Nephron (organoid): ENCODE measurements around the gene GAK.

ENCODE experiments used
- H3K27ac Mint-ChIP-seq, 3 experiments: 2 replicates each; pipeline ENCODE4 v1.8.0; 2020; ENCODE audit warnings: mixed read lengths in 3 of 3, mild to moderate bottlenecking in 2 of 3, moderate library complexity in 1 of 3
- H3K27me3 Mint-ChIP-seq: 2 replicates; pipeline ENCODE4 v1.8.0; 2021; ENCODE audit warnings: low read depth, mild to moderate bottlenecking, moderate library complexity, mixed read lengths
- H3K36me3 Mint-ChIP-seq: 2 replicates; pipeline ENCODE4 v1.8.0; 2020; ENCODE audit warnings: low read depth, mixed read lengths
- H3K4me1 Mint-ChIP-seq: 2 replicates; pipeline ENCODE4 v1.8.0; 2020; ENCODE audit warnings: mixed read lengths
- H3K4me3 Mint-ChIP-seq, 3 experiments: 2 replicates each; pipeline ENCODE4 v1.8.0; 2020; ENCODE audit warnings: mild to moderate bottlenecking in 3 of 3, mixed read lengths in 3 of 3, moderate library complexity in 2 of 3
- H3K9me3 Mint-ChIP-seq: 2 replicates; pipeline ENCODE4 v1.8.0; 2020; ENCODE audit warnings: mixed read lengths
- TF ChIP-seq, protein P1 (sequence below), 3 experiments: fragments of 200-600 bp; sonication (generic); IDR thresholded peaks; one replicate each; pipeline ENCODE4 v1.5.0; 2021; ENCODE audit warnings: antibody characterized with exemption in 3 of 3; ENCODE audit not compliant: unreplicated experiment in 3 of 3

Gene GAK

DNA sequence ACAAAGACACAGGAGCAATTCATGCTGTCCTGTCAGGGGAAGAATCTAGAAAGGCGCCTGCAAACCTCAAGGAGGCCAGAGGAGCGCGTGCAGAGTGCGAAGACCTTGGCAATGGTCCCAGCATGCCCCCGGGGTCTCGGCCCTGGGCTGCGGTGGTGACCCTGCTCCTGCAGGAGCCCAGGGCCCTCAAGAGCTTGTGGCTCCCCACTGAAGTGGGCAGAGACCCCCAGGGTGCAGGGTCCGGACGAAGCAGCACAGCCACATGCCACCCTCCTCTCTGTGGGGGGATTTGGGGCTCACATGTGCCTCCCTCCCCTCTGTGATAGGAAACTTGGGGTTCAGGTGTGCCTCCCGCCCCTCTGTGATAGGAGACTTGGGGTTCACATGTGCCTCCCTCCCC lies 39.3 kb downstream of the GAK start:
- H3K27me3 Mint-ChIP-seq = no peaks in the 10 kb centered on the region
- H3K27ac Mint-ChIP-seq = no peak overlapping the region
- H3K4me3 Mint-ChIP-seq = no peak overlapping the region
- H3K4me1 Mint-ChIP-seq = no peaks in the 10 kb centered on the region
- H3K36me3 Mint-ChIP-seq = peaks cover 14% of the 10 kb centered on the region
- no peaks in the 10 kb centered on the region for H3K9me3 Mint-ChIP-seq
- TF ChIP-seq, protein P1, sequence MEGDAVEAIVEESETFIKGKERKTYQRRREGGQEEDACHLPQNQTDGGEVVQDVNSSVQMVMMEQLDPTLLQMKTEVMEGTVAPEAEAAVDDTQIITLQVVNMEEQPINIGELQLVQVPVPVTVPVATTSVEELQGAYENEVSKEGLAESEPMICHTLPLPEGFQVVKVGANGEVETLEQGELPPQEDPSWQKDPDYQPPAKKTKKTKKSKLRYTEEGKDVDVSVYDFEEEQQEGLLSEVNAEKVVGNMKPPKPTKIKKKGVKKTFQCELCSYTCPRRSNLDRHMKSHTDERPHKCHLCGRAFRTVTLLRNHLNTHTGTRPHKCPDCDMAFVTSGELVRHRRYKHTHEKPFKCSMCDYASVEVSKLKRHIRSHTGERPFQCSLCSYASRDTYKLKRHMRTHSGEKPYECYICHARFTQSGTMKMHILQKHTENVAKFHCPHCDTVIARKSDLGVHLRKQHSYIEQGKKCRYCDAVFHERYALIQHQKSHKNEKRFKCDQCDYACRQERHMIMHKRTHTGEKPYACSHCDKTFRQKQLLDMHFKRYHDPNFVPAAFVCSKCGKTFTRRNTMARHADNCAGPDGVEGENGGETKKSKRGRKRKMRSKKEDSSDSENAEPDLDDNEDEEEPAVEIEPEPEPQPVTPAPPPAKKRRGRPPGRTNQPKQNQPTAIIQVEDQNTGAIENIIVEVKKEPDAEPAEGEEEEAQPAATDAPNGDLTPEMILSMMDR (IDR thresholded peaks at IDR 0.05; ENCODE audit: unreplicated experiment in 3 of 3) = no peak

DNA sequence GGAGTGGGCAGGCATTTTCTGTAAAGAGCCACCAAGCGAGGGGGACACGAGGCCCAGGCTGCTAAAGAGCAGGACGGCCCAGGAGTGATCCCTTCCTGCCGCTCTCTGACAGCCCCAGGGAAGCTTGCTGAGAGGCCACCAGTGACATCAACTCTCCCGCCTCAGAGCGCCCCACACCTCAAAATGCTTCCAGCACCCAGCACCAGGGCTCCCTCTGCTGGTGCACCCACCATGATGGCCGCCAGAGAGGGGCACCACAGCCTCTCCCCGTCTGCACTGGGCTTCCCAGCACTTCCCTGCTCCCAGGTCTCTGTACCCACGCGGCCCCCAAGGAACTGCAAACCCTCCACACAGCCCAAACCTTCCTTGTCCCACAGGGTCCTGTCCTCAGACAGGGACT lies 40.4 kb downstream of the GAK start:
- Mint-ChIP-seq H3K4me1 (no peaks in the 10 kb centered on the region), H3K27me3 (no peaks in the 10 kb centered on the region), H3K27ac (no peak overlapping the region), H3K4me3 (no peak overlapping the region), H3K9me3 (no peaks in the 10 kb centered on the region), H3K36me3 (peaks cover 14% of the 10 kb centered on the region)
- TF ChIP-seq, protein P1 (IDR thresholded peaks at IDR 0.05; ENCODE audit: unreplicated experiment in 3 of 3) = no peak

- Mint-ChIP-seq H3K27ac (no peak overlapping the region), H3K4me3 (no peak overlapping the region), H3K36me3 (peaks cover 15% of the 10 kb centered on the region), H3K9me3 (no peaks in the 10 kb centered on the region), H3K4me1 (no peaks in the 10 kb centered on the region), H3K27me3 (no peaks in the 10 kb centered on the region)
- TF ChIP-seq, protein P1 (IDR thresholded peaks at IDR 0.05; ENCODE audit: unreplicated experiment in 3 of 3) = no peak
Measured at GRCh38 chr4:890036-890695, 42.0 kb downstream of the GAK start.

DNA sequence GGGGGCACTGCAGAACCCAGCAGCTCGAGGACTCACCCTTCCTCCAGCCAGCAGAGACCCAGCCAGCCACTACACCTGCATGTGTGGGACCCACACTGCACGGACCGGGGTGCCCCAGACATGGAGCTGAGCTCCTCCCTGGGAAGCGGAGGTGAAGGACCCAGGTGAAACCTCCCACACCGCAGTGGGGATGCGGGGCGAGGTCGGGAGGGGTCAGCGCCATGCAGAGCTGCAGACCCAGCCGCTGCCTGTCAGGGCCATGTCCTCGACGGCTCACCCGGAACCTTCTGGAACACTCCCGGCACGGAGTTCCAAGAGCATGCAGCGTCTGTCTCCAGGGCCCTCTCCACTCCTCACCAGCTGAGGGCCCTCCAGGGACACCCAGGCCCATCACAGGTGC lies 42.6 kb downstream of the GAK start:
- peaks cover 15% of the 10 kb centered on the region for H3K36me3 Mint-ChIP-seq
- H3K9me3 Mint-ChIP-seq = no peaks in the 10 kb centered on the region
- H3K4me3 Mint-ChIP-seq = no peak overlapping the region
- H3K27ac Mint-ChIP-seq = no peak overlapping the region
- TF ChIP-seq, protein P1 (IDR thresholded peaks at IDR 0.05; ENCODE audit: unreplicated experiment in 3 of 3) = no peak
- H3K4me1 Mint-ChIP-seq = no peaks in the 10 kb centered on the region
- no peaks in the 10 kb centered on the region for H3K27me3 Mint-ChIP-seq

GRCh38 chr4:888029-888428 lies 44.1 kb downstream of the GAK start:
- Mint-ChIP-seq H3K4me1 (no peaks in the 10 kb centered on the region), H3K27me3 (no peaks in the 10 kb centered on the region), H3K36me3 (peaks cover 15% of the 10 kb centered on the region), H3K9me3 (no peaks in the 10 kb centered on the region), H3K27ac (no peak overlapping the region), H3K4me3 (no peak overlapping the region)
- TF ChIP-seq, protein P1 (IDR thresholded peaks at IDR 0.05; ENCODE audit: unreplicated experiment in 3 of 3) = no peak

DNA sequence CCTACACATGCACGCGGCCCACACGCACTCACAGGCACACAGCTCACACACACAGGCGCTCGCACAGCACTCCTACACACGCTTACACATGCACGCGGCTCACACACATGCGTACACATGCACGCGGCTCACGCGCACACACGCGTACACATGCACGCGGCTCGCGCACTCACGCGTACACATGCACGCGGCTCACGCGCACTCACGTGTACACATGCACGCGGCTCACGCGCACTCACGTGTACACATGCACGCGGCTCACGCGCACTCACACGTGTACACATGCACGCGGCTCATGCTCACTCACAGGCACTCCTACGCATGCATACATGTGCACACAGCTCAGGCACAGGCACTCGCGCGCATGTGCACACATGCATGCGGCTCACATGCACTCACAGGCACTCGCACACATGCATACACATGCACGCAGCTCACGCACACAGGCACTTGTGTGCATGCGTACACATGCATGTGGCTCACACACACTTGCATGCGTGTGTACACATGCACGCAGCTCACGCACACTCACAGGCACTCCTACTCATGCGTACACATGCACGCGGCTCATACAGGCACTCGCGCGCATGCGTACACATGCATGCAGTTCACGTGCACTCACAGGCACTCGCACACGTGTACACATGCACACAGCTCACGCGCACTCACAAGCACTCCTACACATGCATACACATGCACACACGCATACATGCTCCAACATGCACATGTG lies 44.9 kb downstream of the GAK start:
- Mint-ChIP-seq H3K4me3 (no peak overlapping the region), H3K36me3 (peaks cover 15% of the 10 kb centered on the region)

More for the DNA sequence above, 44.9 kb downstream of the GAK start:
- H3K27me3 Mint-ChIP-seq = no peaks in the 10 kb centered on the region
- no peaks in the 10 kb centered on the region for H3K4me1 Mint-ChIP-seq
- no peaks in the 10 kb centered on the region for H3K9me3 Mint-ChIP-seq
- no peak overlapping the region for H3K27ac Mint-ChIP-seq
- TF ChIP-seq, protein P1 (IDR thresholded peaks at IDR 0.05; ENCODE audit: unreplicated experiment in 3 of 3) = no peak
